Cerebellar cortex (tissue), 1 donor: Measurements from ENCODE around the gene ELOVL6.
"Not testable (repeated sequence)": the region's sequence is repeated elsewhere in the genome, so short reads cannot be mapped to it uniquely, and the experiment has no call there.

ENCODE experiments used
- DNase-seq: peaks from one replicate; pipeline ENCODE4 v3.0.0-alpha.2; 2015; ENCODE audit warnings: low spot score

Gene ELOVL6

DNA sequence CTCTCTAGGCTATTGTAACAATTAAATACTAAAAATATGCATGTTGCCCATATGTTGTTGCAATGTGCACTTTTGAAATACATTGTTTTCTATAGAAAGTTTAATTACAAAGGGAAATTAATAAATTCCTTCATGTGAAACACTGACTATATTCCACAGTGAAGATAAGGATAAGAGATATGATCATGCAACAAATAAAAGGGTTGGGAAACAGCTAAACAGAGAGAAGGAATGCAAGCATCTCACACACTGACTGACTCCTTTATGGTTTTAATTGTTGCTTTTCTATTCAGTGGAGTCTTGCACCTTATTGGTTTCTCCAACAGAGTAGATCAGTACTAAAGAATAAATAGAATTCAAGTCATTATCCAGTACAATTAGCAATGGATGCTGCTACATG, 37.8 kb downstream of the ELOVL6 start:
- no peak for DNase-seq

DNA sequence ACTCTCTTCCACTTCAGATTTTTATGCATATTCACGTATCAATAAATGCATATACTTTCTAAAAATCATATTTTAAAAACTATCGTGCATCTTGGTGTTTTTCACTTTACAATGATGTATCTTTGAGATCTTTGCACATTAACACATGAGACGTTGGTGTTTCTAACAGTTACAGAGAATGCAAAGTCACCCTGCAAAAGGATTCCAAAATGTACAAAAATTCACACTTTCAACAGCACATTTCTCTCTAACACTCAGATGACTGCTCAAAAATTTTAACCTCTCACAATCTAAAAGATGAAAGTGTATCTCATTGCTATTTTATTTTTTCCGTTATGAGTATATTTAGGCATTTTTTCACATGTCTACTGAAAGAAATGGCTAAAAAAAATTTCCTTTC, 38.9 kb downstream of the ELOVL6 start:
- DNase-seq = no peak

DNA sequence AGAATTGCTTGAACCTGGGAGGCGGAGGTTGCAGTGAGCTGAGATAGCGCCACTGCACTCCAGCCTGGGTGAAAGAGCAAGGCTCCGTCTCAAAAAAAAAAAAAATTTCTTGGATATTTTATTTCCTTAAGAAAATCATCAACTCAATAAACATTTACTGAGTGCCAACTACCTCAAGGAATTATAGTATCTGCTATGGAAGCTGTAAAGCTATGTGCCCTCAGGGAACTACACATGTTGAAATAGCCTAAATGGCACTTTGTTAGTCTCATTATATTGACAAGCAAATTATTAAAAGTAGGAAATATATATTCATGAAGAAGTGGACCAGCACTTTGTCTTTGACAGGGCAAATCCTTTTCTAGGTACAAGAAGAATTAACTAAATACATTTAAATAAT, 40.8 kb downstream of the ELOVL6 start:
- DNase-seq = no peak

DNA sequence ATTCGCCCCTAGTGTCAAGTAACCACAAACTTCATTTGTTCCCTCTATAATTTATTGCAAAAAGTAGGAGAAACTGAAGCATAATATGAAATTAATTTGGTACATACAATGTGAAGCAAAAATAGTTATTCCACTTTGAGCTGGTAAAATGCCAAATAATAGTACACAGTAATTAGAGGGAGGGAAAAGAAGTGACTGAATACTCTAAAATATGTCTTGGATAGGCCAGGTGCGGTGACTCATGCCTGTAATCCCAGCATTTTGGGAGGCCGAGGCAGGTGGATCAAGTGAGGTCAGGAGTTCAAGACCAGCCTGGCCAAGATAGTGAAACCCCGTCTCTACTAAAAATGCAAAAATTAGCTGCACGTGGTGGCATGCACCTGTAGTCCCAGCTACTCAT, 41.2 kb downstream of the ELOVL6 start:
- DNase-seq = not testable (repeated sequence)

DNA sequence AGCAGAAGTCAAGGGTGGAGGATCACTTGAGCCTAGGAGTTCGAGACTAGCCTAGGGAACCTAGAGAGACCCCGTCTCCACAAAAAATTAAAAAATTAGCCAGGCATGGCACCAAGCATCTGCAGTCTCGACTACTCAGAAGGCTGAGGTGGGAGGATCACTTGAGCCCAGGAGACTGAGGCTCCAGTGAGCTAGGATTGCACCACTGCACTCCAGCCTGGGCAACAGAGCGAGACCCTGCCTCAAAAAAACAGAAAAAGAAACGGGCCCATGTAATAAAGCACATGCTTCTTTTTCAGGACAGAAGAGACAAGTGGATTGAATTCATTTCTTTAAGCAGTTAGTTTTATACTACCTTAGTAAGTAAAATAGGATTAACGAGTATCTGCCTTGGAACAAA, 42.0 kb downstream of the ELOVL6 start:
- DNase-seq = no peak

DNA sequence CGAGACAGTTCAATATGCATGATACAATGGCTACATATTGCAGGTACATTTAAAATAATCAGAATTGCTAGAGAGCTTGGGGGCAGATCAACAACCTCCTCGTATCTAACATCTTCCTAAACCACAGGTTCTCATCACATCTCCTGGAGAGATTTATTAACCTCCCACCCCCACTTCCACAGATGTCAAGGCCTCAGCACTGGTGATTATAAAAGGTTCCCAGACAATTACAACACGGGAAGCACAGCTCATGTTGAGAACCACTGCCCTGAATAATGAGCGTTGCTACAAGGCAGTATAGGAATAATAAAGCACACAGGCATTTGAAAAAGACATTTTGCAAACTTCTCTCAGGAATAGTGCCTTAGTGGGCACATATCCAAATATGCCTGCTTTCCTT, 42.8 kb downstream of the ELOVL6 start:
- no peak for DNase-seq

DNA sequence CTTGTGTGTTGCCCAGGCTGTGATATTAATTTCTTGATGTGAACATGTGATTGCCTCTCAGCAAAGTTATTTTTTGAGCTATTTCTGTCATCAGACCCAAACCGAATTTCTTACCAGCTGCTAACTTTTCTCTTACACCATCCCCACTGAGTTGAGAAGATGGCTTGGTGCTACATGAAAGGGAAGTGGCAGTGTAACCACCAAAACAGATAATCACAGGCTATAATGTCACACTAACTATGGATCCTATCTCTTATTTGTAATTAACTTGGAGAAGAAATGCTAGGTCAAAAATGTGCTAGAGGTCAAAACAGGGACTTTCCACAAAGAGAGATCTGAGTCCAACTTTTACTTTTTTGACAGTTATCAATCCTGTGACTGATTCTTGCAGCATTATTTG, 43.8 kb downstream of the ELOVL6 start:
- no peak for DNase-seq

DNA sequence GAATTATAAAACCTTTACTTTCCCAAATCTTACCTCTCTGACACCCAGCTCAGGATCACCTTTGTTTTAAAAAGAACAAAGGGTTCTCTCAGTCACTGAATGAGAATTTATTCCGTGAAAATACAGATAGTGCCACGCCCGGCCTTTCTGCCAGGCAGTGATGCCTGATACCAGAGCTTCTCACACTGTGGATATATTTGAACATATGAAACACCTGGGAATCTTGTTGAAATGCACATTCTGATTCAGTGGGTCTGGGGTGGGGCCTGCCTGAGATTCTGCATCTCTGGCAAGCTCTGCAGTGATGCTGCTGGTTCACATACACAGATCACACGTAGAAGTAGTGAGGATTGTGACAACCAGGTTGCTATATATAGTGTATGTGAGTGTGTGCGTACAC, 46.0 kb downstream of the ELOVL6 start:
- no peak for DNase-seq

DNA sequence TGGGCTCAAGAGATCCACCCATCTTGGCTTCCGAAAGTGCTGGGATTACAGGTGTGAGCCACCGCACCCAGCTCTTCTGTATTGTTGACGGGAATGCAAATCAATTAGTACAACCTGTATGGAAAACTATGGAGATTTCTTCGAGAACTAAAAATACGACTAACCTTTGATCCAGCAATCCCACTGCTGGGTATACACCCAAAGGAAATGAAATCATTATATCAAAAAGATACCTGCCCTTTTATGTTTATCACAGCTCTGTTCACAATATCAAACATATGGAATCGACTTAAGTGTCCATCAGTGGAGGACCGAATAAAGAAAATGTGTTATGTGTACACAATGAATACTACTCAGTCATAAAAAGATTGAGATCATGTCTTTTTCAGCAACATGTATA, 49.3 kb downstream of the ELOVL6 start:
- no peak for DNase-seq

DNA sequence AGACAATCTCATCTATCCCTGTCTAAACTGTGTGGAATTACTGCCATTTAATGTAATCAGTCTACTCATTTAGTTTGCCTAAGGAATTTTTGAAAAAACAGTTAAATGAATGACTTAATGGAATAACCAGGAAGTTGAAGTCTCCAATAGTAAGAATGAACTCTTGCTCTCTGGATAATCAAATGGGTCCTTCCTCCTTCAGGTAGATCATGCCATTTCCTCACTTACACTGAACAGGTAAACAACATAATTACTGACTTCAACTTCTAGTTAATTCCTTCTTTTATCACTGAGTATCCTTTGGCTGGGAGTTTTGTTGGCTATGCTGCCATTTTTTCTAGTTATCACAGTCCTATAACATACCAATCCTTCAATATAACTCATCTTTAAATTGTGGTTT, 56.0 kb downstream of the ELOVL6 start:
- no peak for DNase-seq

DNA sequence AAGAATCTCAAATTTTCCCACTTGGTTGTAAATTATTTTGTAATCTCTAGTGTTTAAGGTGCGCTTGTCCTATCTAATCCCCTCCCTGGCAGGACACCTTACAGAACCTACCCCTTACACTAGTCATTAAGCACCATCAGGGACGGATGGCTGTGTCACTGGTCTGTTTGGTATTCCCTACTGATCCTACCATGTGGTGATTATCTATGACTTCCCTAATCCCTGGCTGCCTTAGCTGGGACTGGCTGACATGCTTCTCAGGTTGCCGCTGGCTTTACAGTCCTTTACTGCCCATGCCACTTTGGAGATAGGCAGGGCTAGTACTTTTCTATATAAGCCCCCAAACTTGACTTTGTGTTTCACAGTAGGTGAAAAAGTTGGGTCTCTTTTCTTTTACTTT, 58.6 kb downstream of the ELOVL6 start:
- DNase-seq = no peak

DNA sequence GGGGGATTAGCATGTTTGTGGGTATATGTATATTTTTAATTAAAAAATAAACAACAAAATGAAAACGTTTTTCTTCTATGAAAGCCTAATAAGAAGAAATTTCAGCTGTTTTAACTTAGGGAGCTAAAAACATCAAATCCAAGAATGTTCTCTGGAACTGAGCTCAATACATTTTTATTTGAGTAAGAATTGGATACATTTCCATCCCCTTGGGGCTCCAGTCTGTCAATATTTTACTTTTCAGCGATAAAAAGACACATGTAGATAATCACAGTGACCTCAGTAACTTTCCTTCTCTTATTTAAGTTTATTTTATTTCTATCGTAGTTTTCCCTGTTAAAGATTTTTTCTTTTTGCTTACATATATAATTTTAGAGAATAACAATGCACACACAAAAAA, 59.3 kb downstream of the ELOVL6 start:
- no peak for DNase-seq

DNA sequence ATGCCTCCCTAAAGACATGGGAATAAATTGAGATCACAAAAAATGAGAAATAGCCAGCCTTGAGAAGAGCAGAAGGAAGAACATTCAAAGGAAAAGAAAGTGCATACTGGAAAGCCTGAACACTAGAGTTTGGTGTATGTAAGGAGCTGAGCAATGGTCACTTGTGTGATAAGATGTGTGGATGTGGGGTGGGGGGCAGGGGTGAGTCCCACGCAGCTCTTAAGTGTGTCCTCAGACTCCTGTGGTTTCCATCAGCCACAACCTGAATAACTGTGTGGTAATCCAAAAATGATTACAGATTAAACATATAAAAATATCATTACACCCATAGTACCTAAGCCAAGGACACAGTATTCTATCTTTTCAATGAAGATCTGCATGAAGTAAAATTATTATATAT, 59.9 kb downstream of the ELOVL6 start:
- no peak for DNase-seq

DNA sequence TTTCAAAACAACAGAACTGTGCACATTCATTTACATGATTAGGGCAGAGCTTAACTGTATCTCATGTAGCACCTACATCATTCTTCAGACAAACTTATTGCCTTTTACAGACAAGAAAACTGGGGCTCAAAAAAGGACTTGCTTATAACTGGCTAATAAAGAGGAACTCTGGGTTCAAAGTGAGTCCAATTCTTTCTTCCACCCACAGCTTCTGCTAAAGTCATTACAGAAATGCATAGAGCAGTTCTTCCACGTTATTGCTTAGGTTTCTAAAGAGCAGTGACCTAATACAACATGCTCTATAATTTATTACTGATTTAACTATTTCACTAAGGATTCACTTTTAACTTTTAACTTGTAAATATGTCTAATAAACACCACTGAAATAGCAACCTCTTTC, 60.6 kb downstream of the ELOVL6 start:
- no peak for DNase-seq

DNA sequence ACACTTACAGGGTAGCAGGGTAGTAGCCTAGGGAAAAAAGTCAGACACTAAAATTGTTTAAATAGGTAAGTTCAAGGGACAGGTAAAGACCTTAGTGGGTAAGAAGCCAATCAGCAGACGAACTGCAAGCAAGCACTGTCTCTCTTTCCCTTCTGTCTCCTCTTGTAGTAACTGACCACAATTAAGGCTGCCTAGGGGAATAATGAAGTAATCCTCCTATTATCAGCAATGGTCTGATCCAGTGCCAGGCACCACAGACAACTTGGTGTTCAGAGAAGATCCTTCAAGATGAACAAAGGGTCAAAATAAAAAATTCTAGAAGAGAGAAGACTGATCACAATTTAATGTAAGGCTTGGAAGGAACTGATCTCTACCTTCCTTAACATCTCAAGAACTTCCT, 62.9 kb downstream of the ELOVL6 start:
- no peak for DNase-seq

DNA sequence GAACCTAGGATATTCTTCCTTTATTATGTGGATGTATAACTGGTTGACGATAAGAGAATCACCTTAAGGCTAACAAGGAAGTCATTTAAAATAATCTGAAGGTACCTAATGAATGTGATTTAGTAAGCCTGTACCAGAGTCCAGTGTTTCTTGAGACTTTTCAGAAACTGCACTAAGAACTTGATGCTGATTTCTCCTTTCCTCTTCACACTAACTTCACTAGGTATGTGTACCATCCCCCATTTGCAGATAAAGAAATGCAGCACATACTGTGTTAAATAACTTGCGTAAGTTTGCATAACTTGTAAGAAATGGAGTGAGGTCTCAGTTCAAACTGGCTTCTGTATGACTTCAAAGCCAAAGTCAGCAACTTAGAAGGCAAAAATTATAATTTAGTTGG, 63.3 kb downstream of the ELOVL6 start:
- no peak for DNase-seq

DNA sequence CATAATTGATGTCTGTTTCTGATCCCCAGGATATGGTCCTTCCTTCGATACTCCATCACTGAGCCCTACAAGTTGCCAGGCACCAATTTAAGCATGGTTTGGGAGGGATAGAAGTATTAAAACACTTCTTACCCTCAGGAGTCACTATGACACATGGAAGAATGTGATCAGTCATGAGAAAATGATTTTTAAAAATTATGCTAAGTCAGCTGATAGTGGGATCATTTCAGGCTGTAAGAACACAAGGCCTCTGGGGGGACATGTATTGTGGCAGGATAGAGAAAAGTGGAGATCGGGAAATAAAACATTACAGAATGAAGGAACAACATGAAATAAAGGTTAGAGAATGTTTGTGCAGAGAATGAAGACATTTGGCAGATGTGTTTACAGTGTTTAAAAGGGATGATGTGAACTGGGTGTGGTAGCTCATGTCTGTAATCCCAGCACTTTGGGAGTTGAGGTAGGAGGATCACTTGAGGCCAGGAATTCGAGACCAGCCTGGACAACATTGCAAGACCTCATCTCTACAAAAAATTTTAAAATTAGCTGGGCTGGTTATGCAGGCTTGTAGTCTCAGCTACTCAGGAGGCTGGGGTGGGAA, 64.0 kb downstream of the ELOVL6 start:
- no peak for DNase-seq

DNA sequence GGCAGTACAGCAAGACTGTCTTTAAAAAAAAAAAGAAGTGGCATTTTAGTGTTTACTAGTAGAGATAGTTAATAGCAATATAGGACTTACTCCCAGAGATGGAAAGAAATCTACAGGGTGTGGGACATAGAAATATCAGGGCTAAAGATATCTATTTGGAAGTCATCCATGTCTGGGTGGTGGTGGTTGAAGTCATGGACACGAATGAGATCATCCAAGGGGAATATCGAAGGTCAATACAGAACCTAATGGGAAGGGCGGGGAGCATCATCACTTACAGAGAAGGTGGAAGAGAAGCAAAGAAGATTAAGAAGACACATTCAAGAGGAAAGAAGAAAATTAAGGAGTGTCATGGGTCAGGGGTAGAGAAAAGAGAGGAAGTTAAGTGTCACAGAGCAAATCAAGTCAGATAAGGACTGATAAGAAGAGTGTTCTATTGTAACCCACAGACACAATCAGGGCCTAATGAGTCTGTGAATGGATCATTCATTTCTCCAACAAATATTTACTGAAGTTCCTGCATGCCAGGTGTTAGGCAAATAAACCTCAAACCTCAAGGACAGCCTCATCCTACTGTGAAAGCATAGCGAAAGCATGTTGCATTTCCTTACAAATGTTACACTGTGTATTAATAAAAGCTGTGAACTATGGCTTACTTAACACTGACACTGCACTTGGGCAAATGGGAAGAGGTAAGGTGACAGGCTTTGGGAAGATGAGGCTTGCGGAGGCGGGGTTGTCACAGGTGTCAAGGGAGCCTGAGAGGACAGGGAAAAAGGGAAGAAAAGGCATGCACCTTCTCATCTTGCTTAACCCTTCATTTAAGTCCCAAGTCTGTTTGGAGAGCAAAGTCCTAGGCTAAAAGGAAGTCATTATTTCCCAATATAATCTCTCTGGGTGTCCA, 65.3 kb downstream of the ELOVL6 start:
- no peak for DNase-seq

DNA sequence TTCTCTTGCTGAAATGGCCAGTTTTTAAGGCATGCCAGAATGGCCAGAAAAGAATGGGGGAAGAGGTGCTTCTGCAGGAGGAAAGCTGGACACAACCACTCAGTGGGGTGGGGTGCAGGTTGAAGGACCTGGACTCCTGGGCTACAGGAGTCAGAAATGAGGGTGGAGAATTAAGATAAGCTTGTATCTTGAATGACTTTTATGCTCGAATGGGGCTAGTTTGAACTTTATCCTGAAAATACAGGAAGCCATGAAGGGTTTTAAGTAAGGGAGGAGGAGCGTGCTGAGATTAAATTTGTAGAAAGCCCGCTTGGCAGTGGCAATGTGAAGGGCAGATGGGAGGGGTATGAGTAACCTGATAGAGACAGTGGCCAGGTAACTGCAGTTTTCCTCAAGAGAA, 66.5 kb downstream of the ELOVL6 start:
- DNase-seq = no peak

DNA sequence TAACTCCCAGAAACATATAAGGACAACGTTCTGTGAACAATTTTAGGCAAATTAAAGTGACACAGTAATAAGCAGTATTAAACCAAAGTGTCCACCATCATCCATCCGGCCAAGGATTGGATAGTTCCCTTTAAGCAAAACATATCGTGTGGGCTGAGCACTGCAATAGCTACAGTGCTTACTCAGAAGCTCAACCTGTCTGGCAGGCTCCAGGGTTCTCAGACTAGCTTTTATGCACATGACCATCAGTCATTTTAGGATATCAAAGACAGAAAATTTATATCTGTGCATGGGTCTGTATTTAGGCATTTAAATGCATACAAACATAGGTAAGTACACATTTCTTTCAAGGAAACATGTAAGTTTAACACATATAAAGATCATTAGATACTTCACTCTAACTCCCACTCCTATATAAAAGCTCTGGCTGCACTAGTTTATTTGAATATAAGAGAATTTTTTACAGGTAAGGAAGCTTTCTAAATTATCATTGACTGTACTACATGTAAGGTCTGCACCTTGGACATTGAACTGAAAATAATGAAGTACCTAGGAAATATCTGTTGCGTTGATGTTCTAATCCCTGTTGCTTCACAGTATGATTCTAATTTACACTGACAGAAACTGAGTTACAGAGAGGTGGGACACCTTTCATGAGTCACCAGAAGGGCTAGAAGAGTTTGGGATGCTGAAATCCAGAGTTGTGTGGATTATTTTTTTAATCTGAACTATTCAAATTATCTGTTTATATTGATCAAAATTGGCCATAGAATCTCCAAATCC, 67.6 kb downstream of the ELOVL6 start:
- no peak for DNase-seq

DNA sequence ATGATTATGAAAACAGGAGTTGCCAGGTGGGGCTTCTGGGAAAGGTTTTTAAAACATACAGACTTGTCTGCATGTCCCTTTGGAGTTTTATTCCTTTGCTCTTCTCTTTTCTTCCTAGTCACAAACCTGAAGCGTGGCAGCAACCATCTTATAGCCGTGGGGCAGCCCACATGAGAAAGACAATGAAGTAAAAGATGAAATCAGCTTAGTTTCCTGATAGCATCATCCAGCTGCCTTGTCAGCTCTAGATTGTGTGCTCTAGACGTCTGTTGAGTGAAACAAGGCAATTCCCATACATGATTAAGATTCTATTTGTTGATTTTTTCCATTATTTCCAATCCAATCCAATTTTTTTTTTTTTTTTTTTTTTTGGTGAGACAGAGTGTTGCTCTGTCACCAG, 68.9 kb downstream of the ELOVL6 start:
- no peak for DNase-seq

DNA sequence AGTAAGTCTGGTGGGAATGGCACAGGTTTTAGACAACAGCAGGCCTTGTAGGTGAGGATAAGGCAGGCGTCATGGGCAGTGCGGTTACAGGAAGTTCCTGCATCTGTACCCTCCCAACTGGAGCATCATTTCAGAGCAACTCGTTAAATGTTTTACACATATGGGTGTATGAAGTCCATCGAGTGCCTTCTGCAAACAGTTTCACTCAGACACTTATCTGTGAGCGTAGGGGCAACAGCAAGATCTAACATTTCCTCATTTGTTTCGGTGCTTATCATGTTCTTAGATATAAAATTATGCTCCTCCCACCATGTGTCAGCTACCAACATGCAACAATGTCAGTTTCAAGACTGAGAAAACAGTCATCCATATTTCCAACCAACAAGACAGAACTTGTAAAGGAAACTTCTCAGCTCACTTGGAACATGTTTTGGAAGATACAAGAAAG, 69.9 kb downstream of the ELOVL6 start:
- no peak for DNase-seq

DNA sequence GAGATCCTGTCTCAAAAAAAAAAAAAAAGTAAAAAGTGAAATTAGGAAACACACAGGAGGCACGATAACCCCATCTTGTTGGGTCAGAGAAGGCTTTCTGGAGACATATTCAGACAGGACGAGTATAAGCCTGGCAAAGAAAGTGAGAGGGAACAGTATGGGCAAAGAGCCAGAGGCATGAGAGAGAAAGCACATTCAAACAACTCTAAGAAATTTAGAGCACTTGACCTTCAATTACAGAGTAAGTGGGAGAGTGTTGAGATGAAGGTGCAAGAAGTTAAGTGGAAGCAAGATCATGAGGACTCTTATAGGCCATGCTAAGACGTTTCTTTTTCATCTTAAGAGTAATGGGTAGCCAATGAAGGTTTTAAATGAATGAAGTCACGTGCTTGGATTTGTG, 70.4 kb downstream of the ELOVL6 start:
- no peak for DNase-seq
